ENCODE measurements around the gene SUGCT.

DNA sequence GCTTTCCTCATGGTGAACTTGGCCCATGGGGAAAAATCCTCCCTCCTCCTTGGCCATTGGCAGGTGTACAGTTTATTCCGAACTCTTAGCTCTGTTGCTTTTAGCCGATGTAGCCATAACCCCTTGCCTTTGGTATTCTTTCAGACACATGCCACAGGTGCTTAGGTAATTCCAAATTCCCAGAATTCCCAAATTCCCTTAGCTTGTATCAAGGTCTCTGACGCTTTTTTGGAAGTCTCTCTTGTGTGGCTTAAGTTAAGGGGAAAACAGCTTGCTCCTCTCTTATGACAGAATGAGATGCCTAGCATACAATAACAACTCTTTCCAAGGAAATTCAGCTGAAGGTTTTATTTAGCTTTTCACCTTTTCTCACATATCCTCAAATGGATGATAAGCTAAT lies 68.0 kb downstream of the SUGCT start:
- TF ChIP-seq TAF1 (IDR thresholded peaks at IDR 0.05; ENCODE audit: borderline replicate concordance, insufficient read depth, low read length) (no peak), POLR2AphosphoS5 (IDR thresholded peaks at IDR 0.05; ENCODE audit: low read depth, low read length) (no peak)
